Ovary (tissue), 3 donors: Measurements from ENCODE around the gene ZNF19.

ENCODE experiments used
- CTCF ChIP-seq, 3 donors: fragments of 450-650 bp in 2 of 3; fragments of 200-600 bp in 1 of 3; IDR thresholded peaks; one replicate each; pipeline versions ENCODE4 v1.5.1 to v1.8.0; 2016 to 2022; ENCODE audit warnings: antibody characterized with exemption in 3 of 3, mild to moderate bottlenecking in 1 of 3
- EP300 ChIP-seq: sonication (generic); formaldehyde crosslinking; IDR thresholded peaks from one replicate; pipeline ENCODE4 v1.6.1; 2017; ENCODE audit warnings: antibody characterized with exemption
- donor health status: DM: no; HTN: no; CAD: no.

GRCh38 chr16:71440669-71441347 lies 48.3 kb downstream of the ZNF19 start:
- no peak for TF ChIP-seq CTCF (IDR thresholded peaks at IDR 0.05)
- no peak for TF ChIP-seq EP300
